CD4-positive, alpha-beta T cell treated with Interleukin-4 for 1 hour (primary cell): Measurements from ENCODE around the gene MED8.
"Not testable (repeated sequence)": the region's sequence is repeated elsewhere in the genome, so short reads cannot be mapped to it uniquely, and the experiment has no call there.

Experiments
- DNase-seq, 2 donors: peaks; one replicate each; pipeline ENCODE4 v3.0.0-alpha.2; 2020 to 2022

The MED8 gene

DNA sequence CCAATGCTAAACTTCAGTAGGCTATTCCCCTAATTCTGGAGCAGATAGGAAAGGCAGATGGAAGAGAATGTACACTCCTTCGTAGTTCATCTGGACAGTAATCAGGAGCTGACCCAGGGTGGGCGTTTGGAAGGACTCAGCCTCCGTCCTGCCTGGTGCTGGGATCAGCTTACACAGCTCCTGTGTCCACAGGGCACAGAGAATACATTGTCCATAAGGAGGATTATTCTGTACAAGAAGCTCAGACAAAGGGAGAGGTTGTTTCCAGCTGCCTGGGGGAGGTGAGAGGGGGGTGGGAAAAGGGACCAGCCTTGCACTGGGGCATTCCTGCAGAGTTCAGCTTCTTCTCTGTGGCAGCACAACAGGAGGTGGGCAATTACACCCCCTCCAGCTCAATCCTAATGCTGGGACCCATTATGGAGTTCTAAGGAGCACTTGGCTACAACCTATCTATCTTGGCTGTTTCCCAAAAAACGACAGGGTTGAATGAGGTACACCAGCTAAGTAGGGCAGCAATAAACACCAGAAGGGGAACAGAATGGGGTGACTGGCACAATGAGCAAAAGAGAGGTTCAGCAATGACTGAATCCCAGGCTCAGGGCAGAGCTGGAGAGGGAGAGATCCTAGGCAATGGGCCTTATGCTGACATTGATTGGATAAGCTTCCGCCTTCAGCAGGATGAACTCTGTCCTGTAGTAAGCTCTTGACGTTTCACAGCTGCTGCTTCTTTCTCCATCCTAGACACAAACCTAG, 7.4 kb downstream of the MED8 start:
- no peak for DNase-seq

GRCh38 chr1:43381612-43382011, 8.0 kb downstream of the MED8 start:
- DNase-seq, result peak in 1 of 2 donors; percentile 41

- DNase-seq, result no peak
These were observed 10.1 kb downstream of the MED8 start for GRCh38 chr1:43379476-43379875.

DNA sequence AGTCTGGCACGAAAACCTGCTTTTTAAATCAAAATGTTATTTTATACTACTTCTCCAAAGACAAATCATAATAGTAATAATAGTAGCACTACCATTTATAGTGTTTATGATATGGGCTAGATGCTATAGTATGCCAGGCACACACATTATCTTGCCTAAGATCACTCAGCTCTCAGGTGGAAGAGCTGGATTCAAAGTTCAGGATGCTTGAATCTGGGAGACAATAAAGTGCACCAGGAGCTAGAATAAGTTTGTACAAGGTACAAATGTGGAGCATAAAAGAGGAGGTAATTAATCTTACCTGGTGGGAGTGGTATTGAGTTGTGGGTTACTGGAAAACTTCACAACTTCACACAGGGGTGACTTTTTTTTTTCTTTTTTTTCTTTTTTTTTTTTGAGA, 11.8 kb downstream of the MED8 start:
- DNase-seq, result no peak

DNA sequence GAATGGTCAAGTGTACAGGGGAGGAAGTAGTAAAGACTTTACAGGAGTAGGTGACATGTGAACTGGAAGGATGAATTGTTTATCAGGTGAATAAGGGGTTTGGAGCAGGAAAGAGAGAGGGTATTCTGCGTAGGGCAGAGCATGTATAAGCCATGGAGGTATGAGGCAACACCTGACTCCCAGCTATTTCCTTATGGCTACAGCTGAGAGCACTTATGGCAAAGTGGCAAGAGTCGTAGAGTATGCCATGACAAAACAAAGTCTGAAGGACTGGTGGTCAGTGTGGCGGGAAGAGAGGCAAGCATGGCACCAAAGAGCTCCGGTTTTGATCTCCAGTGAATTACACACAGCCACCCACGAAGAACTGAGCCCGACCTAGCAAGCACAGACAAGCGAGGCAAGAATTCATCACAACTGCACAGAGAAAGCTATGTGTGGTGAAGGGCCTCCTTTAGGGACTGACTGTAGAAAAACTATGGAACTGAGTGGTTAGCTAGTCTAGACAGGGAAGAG, 12.8 kb downstream of the MED8 start:
- no peak for DNase-seq

- DNase-seq, result no peak
These were observed 16.3 kb downstream of the MED8 start for GRCh38 chr1:43373066-43373940.

DNA sequence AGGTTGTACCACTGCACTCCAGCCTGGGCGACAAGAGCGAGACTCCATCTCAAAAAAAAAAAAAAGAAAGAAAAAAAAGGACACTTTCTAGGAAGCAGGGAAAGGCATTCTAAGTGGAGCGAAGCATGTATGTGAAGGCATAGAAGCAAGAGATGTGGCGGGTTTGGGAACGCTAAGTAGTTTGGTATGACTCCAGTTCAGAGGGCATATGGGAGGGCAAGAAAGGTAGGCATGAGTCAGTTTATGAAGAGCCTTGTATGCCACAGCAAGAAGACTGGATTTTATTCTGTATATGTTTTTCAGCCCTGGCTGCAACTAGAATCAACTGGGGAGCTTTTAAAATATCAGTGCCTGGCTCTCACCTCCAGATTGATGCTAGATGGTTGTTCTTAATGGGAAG, 17.4 kb downstream of the MED8 start:
- DNase-seq, result no peak

DNA sequence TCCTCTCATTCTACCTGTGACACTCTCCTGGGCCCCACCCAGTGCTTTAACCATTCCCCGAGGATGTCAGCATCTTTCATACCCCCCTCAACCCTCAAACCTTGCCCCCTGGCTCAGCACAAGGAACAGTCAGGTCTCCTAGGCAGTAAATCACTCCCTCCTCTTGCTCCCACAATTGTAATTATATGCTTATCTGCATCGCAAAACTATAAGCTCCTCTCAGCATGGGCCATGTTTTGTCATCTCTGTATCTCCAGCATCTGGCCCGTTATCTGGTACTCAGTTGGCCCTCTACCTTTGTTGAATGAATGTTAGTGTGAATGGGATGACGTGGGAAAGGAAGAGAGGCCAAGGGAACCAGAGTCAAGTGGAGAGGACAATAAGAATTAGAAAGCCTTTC, 19.0 kb downstream of the MED8 start:
- no peak for DNase-seq

- DNase-seq, result not testable (repeated sequence)
These were observed 19.8 kb downstream of the MED8 start for GRCh38 chr1:43369779-43370178.

GRCh38 chr1:43368646-43369020, 21.0 kb downstream of the MED8 start:
- no peak for DNase-seq

- peak; percentile 86 to 90 for DNase-seq
These were observed 21.5 kb downstream of the MED8 start, which contains the start of gene ELOVL1 for GRCh38 chr1:43367904-43368645. Gene ELOVL1, minus strand, starts transcription at chr1:43368011. Its CDS starts 2,402 bp downstream, at chr1:43365609.

DNA sequence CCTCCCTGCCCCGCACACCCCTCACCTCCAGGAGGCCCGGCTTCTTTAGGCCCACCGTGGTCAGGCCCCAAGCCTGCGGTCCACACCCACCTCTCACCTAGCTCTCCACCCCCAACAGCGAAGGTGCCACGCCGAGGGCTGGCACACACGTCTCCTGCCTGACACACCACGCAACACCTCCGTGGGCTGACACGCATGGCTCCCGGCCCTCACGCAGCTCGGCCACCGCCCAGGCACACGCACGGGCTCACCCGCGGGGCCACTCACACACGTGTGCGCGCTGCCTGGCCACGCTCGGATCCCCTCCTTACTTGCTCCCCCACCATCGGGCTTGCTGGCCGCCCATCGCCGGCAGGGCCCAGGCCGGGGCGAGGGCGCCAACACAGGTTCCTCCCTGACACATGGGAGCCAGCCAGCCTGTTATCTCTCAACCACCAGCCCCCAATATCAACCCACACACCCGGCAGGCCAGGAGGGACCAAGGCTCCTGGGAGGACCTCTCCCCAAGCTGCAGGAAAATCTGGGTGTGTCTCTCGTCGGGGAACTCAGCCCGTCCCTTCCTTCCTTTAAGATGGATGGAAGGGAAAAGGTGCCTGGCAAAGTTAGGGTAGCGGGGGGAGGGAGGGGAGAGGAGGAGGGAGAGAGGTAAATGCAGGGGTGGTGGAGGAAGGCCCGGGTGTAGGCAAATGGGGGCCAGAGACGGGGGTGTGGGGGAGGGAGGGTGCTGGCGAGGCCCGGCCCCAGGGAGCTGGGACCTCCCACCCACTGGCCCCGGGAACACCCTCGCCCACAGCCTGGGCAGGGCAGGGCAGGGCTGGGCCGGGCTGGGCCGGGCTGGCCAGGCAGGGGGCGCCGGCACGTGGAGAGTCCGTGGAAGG, 22.3 kb downstream of the MED8 start:
- DNase-seq, result peak in 1 of 2 donors; percentile 24

- DNase-seq, result no peak
These were observed 23.0 kb downstream of the MED8 start for GRCh38 chr1:43366601-43367025.

- DNase-seq, result no peak
These were observed 23.4 kb downstream of the MED8 start for GRCh38 chr1:43366179-43366578.

GRCh38 chr1:43365678-43366077, 23.9 kb downstream of the MED8 start:
- no peak for DNase-seq

DNA sequence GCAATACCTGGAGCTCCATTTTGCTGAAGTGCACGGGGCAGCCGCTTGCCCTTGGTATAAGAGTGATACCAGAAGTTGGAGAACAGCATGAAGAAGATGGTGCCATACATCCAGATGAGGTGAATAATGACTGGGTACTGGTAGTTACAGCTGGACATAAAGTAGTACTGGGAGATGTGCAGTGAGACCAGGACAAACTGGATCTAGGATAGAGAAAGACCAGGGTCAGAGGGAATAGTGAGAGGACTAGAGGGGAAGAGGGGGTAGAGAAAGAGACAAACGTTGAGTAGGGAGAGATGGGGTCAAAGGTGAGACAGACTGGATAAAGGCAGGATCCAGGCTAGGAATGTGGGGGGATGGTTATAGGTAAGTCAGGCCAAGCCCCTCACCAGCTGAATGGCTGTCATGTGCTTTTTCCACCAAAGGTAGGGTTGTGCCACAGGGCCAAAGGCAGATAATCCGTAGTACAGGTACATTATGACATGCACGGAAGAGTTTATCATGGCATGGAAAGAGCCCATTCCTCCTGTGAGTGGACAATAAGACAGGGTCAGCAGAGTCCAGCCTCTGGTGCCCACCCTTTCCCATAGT, 25.6 kb downstream of the MED8 start:
- DNase-seq, result no peak

DNA sequence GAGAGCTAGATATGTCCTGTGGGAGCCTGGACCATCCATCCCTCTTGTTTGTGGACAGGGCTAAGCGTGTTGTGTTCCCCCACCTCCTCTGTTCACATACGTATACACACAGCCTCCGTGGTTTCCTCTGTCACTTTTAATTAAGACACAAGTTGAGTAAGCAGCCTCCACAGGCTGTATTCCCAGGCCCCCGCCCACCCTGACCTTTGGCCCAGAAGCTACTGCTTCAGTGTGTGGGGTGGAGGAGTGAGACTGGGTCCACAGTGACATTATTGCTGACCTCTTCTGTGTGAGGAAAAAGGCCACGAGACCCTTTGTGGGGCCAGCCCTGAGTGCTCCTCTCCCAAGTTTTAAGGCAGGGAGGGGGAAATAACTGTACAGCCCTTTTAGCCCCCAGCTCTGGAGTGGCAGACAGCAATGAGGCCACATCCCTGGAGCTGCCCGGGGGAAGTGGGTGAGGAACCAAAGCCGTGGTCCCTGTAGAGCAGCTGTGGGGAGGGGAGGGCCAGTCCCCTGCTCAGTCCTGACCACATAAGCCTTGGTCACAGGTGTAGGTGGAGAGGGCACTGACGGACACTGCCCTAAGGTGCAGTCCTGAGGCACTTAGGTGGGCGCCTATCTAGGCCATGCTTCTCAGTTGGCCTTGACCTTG, 26.2 kb downstream of the MED8 start:
- no peak for DNase-seq

- DNase-seq, result no peak
These were observed 29.0 kb downstream of the MED8 start for GRCh38 chr1:43360616-43361015.

DNA sequence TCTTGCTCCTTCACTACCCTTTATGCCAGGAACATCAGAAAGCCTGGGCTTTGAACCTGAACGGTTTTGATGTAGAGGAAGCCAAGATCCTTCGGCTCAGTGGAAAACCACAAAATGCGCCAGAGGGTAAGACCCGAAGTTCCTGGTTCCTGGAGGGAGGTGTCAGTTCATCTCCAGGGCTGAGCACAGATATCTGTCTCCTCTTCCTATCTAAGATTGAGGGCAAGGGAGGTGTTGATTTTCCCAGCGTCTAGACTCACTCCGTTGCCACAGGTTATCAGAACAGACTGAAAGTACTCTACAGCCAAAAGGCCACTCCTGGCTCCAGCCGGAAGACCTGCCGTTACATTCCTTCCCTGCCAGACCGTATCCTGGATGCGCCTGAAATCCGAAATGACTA, 29.9 kb downstream of the MED8 start:
- DNase-seq, result no peak

GRCh38 chr1:43358746-43359693, 30.6 kb downstream of the MED8 start, which contains the start of gene CDC20:
Gene CDC20, plus strand, starts transcription at chr1:43358981. Its CDS starts 235 bp downstream, at chr1:43359216.
- DNase-seq, result peak; percentile 95 to 97
